Measurements from ENCODE around the gene CA10. TPM values are rescaled to one million over a fixed set of nuclear protein-coding genes. Genes with fewer than 3 reads are reported as not detected.

CA10 gene
- total and polyA plus RNA-seq, 2 donors (not counting 1 experiment from before 2014, with no cell fraction given) = not detected

- no peak overlapping the region for H3K4me2 ChIP-seq (ENCODE audit: extremely low read depth, insufficient read depth, low read length)
- no peak overlapping the region for H3K27ac ChIP-seq (ENCODE audit: insufficient read depth, low read length)
- DNase-seq (ENCODE audit: low read depth in 2 of 2) = no peak
- no peaks in the 10 kb centered on the region for H3K27me3 ChIP-seq (ENCODE audit: control insufficient read depth, insufficient read depth, low read length)
- H2AFZ ChIP-seq (ENCODE audit: low read length) = no peak overlapping the region
- no peak overlapping the region for H3K9ac ChIP-seq (ENCODE audit: insufficient read depth, low read length)
- H3K79me2 ChIP-seq (ENCODE audit: control insufficient read depth, insufficient read depth, low read length) = no peaks in the 10 kb centered on the region
- no peaks in the 10 kb centered on the region for H3K36me3 ChIP-seq (ENCODE audit: control insufficient read depth, insufficient read depth, low read length)
- no peak overlapping the region for H3K4me3 ChIP-seq (replicated peaks in 1 of 4; ENCODE audit: control extremely low read depth in 1 of 4, insufficient read depth in 1 of 4, low read depth in 3 of 4, low read length in 4 of 4)
- TF ChIP-seq CTCF (conservative IDR thresholded peaks at IDR 0.05 in 1 of 2, IDR thresholded peaks at IDR 0.05 in 1 of 2; ENCODE audit: low read depth in 1 of 2, low read length in 2 of 2) (no peak), EZH2 (IDR thresholded peaks at IDR 0.05; ENCODE audit: low read length, missing control alignments) (no peak)
- H4K20me1 ChIP-seq (ENCODE audit: control insufficient read depth, extremely low read depth, insufficient read depth, low read length) = no peaks in the 10 kb centered on the region
- no peaks in the 10 kb centered on the region for H3K9me3 ChIP-seq (ENCODE audit: control insufficient read depth, insufficient read depth, low read depth, low read length)
- H3K4me1 ChIP-seq (ENCODE audit: control insufficient read depth, extremely low read depth, insufficient read depth, low read length) = no peaks in the 10 kb centered on the region
Measured at GRCh38 chr17:51629232-51629631, 529.3 kb downstream of the CA10 start.

GRCh38 chr17:51627779-51628178 lies 530.7 kb downstream of the CA10 start:
- H2AFZ ChIP-seq (ENCODE audit: low read length) = no peak overlapping the region
- no peaks in the 10 kb centered on the region for H3K4me1 ChIP-seq (ENCODE audit: control insufficient read depth, extremely low read depth, insufficient read depth, low read length)
- H3K79me2 ChIP-seq (ENCODE audit: control insufficient read depth, insufficient read depth, low read length) = no peaks in the 10 kb centered on the region
- no peak overlapping the region for H3K9ac ChIP-seq (ENCODE audit: insufficient read depth, low read length)
- H3K9me3 ChIP-seq (ENCODE audit: control insufficient read depth, insufficient read depth, low read depth, low read length) = no peaks in the 10 kb centered on the region
- TF ChIP-seq EZH2 (IDR thresholded peaks at IDR 0.05; ENCODE audit: low read length, missing control alignments) (no peak), CTCF (conservative IDR thresholded peaks at IDR 0.05 in 1 of 2, IDR thresholded peaks at IDR 0.05 in 1 of 2; ENCODE audit: low read depth in 1 of 2, low read length in 2 of 2) (no peak)
- H3K4me2 ChIP-seq (ENCODE audit: extremely low read depth, insufficient read depth, low read length) = no peak overlapping the region
- no peak overlapping the region for H3K27ac ChIP-seq (ENCODE audit: insufficient read depth, low read length)
- H3K27me3 ChIP-seq (ENCODE audit: control insufficient read depth, insufficient read depth, low read length) = no peaks in the 10 kb centered on the region
- H3K36me3 ChIP-seq (ENCODE audit: control insufficient read depth, insufficient read depth, low read length) = no peaks in the 10 kb centered on the region
- no peaks in the 10 kb centered on the region for H4K20me1 ChIP-seq (ENCODE audit: control insufficient read depth, extremely low read depth, insufficient read depth, low read length)
- no peak for DNase-seq (ENCODE audit: low read depth in 2 of 2)
- H3K4me3 ChIP-seq (replicated peaks in 1 of 4; ENCODE audit: control extremely low read depth in 1 of 4, insufficient read depth in 1 of 4, low read depth in 3 of 4, low read length in 4 of 4) = no peak overlapping the region

- TF ChIP-seq CTCF (conservative IDR thresholded peaks at IDR 0.05 in 1 of 2, IDR thresholded peaks at IDR 0.05 in 1 of 2; ENCODE audit: low read depth in 1 of 2, low read length in 2 of 2) = no peak
- no peak for TF ChIP-seq EZH2 (IDR thresholded peaks at IDR 0.05; ENCODE audit: low read length, missing control alignments)
- DNase-seq (ENCODE audit: low read depth in 2 of 2) = no peak
- no peaks in the 10 kb centered on the region for H4K20me1 ChIP-seq (ENCODE audit: control insufficient read depth, extremely low read depth, insufficient read depth, low read length)
Measured at GRCh38 chr17:51618476-51618875, 540.0 kb downstream of the CA10 start.

More at GRCh38 chr17:51618476-51618875, 540.0 kb downstream of the CA10 start:
- no peak overlapping the region for H3K27ac ChIP-seq (ENCODE audit: insufficient read depth, low read length)
- H3K4me1 ChIP-seq (ENCODE audit: control insufficient read depth, extremely low read depth, insufficient read depth, low read length) = no peaks in the 10 kb centered on the region
- H3K9me3 ChIP-seq (ENCODE audit: control insufficient read depth, insufficient read depth, low read depth, low read length) = no peaks in the 10 kb centered on the region
- H3K36me3 ChIP-seq (ENCODE audit: control insufficient read depth, insufficient read depth, low read length) = no peaks in the 10 kb centered on the region
- H3K9ac ChIP-seq (ENCODE audit: insufficient read depth, low read length) = no peak overlapping the region
- H3K27me3 ChIP-seq (ENCODE audit: control insufficient read depth, insufficient read depth, low read length) = no peaks in the 10 kb centered on the region
- no peak overlapping the region for H2AFZ ChIP-seq (ENCODE audit: low read length)
- no peak overlapping the region for H3K4me3 ChIP-seq (replicated peaks in 1 of 4; ENCODE audit: control extremely low read depth in 1 of 4, insufficient read depth in 1 of 4, low read depth in 3 of 4, low read length in 4 of 4)
- H3K79me2 ChIP-seq (ENCODE audit: control insufficient read depth, insufficient read depth, low read length) = no peaks in the 10 kb centered on the region
- no peak overlapping the region for H3K4me2 ChIP-seq (ENCODE audit: extremely low read depth, insufficient read depth, low read length)
